Ecto neural progenitor cell (in vitro differentiated cells): ENCODE results near the gene DEFB121.
"Not testable (repeated sequence)": the region's sequence is repeated elsewhere in the genome, so short reads cannot be mapped to it uniquely, and the experiment has no call there.

ENCODE experiments used
- DNase-seq: peaks from one replicate; pipeline ENCODE4 v3.0.0-alpha.2; 2018; ENCODE audit warnings: low spot score

The DEFB121 gene, protein sequence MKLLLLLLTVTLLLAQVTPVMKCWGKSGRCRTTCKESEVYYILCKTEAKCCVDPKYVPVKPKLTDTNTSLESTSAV

DNA sequence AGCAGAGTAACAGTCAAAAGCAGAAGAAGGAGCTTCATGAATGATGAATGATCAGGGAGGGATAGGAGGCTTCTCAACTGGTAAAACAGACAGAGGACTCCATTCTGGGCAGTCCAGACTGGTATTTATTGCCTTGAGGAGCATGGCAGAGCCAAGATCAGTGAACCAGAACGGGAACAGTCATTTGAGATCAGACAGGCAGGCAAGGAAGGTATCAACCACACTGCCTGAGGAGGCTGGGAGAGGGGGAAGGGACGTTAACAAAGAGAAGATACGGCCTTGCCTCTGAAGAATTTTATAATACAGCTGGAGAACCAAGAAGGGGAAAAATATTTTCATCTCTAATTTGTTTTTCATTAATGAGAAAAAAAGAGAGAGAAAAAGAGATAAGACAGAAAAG, at the start of gene DEFB121:
TSS of gene DEFB121 (minus strand) at position 101 of the 400 bp plus-strand sequence. CDS start at position 38, 63 bp downstream.
- DNase-seq = no peak

DNA sequence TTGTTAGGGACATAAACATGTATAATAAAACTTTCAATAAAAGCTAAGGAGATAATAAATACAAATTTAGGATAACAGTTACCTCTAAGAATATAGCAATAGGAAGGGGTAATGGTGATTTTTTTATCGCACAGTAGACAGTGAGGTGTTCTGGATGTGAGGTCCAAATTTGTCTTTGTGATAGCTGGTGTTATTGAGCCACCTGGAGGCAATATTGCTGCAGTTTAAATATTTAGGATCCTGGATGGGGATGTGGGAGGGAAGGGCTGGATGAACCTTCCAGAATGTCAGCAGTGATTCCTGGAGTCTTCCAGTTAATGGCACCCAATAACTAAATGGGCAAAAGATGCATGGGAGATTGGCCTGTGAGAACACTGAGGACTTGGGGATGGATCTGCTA, 48.3 kb upstream of the DEFB121 start:
- DNase-seq = no peak

- DNase-seq = no peak
These were observed 46.6 kb upstream of the DEFB121 start for GRCh38 chr20:31452575-31452974.

GRCh38 chr20:31449511-31450414, 43.7 kb upstream of the DEFB121 start:
- no peak for DNase-seq

- DNase-seq = no peak
These were observed 40.2 kb upstream of the DEFB121 start for GRCh38 chr20:31446084-31446819.

DNA sequence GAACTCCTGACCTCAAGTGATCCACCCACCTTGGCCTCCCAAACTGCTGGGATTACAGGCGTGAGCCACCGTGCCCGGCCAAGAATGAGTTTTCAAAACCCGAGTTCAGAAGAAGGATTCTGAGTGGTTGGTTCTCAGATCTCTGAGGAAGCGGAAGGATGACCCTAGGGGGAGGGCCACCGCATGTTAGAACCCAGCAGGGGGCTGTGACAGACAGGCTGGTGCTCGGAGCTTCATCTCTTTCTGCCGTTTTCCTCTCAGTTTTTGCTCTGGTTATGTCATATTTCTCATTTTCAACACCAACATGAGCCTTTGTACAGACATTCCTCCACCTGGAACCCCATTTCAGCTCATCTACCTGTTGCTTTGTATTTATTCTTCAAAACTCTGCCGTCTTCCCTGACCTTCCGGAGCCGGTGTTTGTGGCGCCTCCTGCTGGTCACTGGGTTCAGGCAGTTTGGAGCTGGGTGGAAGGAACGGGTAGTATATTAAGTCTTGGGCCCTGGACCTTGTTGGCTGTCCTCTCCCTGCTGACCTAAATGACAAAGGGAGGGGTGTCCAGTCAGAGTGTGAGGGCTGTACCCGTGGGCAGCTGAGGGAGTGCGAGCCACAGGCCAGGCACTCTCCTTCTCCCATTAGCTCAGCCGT, 34.1 kb upstream of the DEFB121 start, which contains the start of gene DEFB123:
TSS of gene DEFB123 (plus strand) at position 621 of the 648 bp plus-strand sequence. CDS start 67 bp downstream, outside the sequence.
- DNase-seq = no peak

GRCh38 chr20:31430568-31431115, 24.6 kb upstream of the DEFB121 start:
- no peak for DNase-seq

DNA sequence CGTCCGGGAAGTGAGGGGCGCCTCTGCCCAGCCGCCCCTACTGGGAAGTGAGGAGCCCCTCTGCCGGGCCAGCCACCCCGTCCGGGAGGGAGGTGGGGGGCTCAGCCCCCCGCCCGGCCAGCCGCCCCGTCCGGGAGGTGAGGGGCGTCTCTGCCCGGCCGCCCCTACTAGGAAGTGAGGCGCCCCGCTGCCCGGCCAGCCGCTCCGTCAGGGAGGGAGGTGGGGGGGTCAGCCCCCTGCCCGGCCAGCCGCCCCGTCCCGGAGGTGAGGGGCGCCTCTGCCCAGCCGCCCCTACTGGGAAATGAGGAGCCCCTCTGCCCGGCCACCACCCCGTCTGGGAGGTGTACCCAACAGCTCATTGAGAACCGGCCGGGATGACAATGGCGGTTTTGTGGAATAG, 21.6 kb upstream of the DEFB121 start:
- DNase-seq = not testable (repeated sequence)

- not testable (repeated sequence) for DNase-seq
These were observed 21.0 kb upstream of the DEFB121 start for GRCh38 chr20:31426891-31427551.

DNA sequence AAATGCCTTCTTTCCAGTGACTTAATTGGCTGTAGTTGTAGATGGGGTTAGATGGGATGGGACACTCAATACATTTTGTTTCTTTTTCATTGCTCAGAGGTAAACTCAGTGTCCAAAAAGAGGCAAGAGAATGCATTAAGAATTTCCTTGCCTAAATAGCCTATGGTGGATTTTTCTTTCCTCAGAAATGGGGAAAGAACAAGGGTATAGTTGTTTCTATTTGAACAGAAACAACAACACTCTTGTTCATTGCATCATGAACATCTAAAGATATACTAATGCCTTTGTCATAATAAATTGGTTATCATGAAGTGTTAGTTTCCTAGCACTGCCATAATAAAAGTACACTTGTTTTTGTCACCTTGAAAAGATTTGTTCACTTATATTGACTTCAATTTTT, 19.8 kb upstream of the DEFB121 start:
- DNase-seq = no peak

DNA sequence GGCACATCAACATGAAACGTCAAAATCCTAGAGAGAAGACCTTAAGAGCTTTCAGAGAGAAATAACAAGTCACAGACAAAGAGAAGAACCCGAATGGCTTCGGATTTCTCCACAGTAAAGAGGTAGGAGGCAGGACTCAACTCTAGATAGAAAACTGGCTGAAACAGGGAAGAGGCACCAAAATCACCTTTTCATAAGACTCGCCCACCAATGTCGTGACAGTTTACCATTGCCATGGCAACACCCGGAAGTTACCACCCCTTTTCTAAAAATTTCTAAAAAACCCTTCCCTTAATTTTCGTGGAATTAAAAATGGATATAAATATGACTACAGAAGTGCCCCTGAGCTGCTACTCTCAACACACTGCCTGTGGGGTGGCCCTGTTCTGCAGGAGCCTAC, 12.3 kb upstream of the DEFB121 start:
- no peak for DNase-seq

DNA sequence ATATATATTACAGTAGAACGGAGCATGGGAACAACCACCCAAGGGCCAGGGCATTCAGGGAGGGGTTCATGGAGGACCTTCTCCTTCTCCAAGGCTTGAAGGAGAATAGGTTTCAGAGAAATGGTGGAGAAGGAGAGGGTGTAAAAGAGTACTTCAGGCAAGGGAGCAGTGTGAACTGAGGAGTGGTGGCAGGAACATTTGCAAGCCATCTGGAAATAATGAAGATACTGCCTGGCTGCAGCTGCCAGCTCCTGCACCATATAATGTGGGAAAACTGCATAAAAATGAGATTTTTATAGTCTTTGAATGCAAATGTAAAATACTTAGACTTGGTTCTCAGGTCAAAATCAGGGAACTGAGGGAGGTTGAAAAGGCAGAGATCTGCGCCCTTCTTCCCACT, 9.6 kb upstream of the DEFB121 start:
- no peak for DNase-seq

DNA sequence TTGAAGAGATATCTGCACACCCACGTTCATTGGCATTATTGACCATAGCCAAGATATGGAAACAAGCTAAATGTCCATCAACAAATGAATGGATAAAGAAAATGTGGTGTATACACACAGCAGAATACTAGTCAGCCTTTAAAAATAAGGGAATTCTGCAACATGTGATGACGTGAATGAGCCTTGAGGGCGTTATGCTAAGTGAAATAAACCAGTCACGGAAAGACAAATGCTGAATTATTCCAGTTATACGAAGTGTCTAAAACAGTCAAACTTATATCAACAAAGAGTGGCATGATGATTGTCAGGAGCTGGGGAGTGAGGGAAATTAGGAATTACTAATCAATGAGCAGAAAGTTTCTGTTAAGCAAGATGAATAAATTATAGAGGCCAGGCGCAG, 8.4 kb upstream of the DEFB121 start:
- no peak for DNase-seq

GRCh38 chr20:31410011-31410410, 4.0 kb upstream of the DEFB121 start:
- DNase-seq = no peak

DNA sequence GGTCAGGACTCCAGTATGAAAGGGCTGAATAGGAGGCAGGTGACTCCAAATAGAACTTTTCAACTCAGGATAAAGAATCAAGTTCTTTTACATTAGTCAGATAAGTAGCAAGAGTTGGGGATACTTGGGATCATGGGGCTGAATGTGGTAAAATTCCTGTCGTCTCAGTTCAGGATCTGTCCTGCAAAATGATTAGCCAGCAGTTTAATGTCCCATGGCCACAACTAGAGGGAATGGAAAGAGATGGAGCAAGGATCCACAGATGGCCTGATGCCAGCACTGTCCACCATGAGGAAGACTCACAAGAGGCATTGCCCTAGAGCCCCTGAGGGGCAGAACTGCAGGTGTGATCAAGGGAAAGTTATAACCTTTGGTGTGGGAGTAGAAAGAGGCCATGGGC, 2.1 kb downstream of the DEFB121 start:
- no peak for DNase-seq

GRCh38 chr20:31394900-31395299, 11.1 kb downstream of the DEFB121 start:
- no peak for DNase-seq

- no peak for DNase-seq
These were observed 13.2 kb downstream of the DEFB121 start for GRCh38 chr20:31392836-31393235.

- no peak for DNase-seq
These were observed 15.5 kb downstream of the DEFB121 start, which contains the start of gene DEFB119 for GRCh38 chr20:31390490-31390889. TSS of gene DEFB119 (minus strand) at chr20:31390590. CDS start at chr20:31390483, 107 bp downstream.

DNA sequence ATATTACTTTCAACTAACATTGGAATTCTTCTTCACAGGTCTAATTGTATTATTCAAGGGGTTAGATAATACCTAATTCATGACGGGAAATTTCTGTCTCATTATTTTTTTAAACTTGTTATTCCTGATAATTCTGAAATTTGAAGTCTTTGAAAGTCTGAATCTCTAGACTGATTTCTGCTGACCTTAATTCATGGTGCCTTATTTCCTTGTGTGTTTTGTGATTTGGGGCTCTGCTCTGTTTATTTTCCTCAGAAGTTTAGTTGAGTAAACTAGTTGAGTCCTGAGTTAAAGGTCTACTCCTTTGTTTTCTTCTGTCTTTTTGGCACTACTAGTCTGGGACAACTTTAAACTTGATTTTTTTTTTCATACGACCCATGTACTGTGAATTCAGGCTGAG, 31.7 kb downstream of the DEFB121 start:
- no peak for DNase-seq

- no peak for DNase-seq
These were observed 37.7 kb downstream of the DEFB121 start, which contains the start of gene DEFB118 for GRCh38 chr20:31368301-31368700. TSS of gene DEFB118 (plus strand) at chr20:31368601. CDS start at chr20:31368651, 50 bp downstream.

- DNase-seq = not testable (repeated sequence)
These were observed 41.7 kb downstream of the DEFB121 start for GRCh38 chr20:31364272-31364671.
